Measurements from ENCODE around the gene TYMP.
A peak's percentile ranks its signal among the peaks of the same experiment; 100 is the strongest.
"Not testable (repeated sequence)": the region's sequence is repeated elsewhere in the genome, so short reads cannot be mapped to it uniquely, and the experiment has no call there.

TYMP gene

DNA sequence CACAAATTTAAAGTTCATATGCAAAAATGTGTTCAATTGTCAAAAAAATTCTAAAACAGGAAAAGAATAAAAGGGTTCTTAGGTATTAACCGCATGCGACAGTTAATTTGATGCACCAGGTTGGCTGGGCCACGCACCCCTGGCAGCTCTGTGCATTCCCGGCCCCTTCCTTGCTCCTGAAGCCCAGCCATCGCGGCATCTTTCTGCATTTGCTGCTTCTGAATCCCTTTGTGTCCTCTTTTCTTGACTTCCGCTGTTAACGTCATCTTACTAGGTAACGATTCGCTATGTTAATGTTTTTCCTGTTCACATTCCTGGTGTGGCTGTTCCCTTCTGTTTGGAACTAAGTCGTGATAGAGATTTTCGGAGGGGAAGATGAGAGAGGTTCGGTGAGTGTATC, 8.0 kb upstream of the TYMP start:
- DNase-seq: no peak

DNA sequence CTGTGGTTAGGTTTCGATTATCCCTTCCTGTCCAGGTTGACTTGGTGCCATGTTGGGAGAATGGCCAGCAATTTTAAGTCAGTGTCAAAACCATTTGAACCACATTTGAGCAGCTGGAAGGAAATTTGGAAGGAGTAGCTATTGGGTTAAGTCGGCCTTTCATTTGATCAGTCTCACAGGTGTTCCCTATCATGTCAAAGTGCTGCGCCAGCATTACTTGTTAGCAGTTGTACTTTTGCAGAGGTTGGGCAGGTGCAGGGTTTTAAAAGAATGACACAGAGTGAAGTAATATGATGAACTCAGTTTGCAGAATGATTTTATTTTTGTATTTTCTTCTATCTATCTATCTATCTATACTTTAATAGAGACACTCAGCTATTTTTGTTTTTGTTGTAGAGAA, 6.4 kb upstream of the TYMP start:
- no peak for DNase-seq

DNA sequence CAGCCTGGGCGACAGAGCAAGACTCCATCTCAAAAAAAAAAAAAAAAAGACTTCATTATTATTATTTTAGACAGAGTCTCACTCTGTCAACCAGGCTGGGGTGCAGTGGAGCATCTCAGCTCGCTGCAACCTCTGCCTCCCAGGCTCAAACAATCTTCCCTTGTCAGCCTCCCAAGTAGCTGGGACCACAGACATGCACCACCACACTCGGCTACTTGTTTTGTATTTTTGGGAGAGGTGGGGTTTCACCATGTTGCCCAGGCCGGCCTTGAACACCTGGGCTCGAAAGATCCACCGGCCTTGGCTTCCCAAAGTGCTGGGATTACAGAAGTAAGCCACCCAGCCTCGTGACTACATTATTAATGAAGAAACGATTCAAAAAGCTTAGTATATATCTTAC, 5.3 kb upstream of the TYMP start:
- DNase-seq: no peak

DNA sequence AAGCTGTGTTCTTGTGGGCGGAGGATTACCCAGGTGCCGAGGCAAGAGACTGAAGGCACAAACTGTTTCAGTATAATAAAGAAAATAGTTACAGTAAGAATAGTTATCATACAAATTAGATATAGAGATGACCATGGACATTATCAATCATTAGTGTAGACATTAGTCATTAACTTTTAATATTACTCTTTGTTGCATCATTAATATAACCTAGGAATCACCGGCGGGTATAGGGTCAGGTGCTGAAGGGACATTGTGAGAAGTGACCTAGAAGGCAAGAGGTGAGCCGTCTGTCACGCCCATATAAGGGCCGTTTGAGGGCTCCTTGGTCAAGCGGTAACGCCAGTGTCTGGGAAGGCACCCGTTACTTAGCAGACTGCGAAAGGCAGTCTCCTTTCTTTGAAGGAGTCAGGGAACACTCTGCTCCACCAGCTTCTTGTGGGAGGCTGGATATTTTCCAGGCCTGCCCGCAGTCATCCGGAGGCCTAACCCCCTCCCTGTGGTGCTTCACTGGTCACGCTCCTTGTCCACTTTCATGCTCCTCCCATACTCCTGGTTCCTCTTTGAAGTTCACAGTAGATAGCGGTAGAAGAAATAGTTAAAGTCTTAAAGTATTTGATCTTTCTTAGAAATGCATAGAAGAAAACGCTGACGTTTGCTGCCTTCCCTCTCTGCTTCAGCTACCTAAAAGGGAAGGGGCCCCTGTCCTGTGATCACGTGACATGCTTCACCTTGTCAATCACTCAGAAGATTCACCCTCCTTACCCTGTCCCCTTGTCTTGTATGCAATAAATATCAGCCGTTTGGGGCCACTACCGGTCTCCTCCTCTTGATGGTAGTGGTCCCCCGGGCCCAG, 4.3 kb upstream of the TYMP start:
- not testable (repeated sequence) for DNase-seq

DNA sequence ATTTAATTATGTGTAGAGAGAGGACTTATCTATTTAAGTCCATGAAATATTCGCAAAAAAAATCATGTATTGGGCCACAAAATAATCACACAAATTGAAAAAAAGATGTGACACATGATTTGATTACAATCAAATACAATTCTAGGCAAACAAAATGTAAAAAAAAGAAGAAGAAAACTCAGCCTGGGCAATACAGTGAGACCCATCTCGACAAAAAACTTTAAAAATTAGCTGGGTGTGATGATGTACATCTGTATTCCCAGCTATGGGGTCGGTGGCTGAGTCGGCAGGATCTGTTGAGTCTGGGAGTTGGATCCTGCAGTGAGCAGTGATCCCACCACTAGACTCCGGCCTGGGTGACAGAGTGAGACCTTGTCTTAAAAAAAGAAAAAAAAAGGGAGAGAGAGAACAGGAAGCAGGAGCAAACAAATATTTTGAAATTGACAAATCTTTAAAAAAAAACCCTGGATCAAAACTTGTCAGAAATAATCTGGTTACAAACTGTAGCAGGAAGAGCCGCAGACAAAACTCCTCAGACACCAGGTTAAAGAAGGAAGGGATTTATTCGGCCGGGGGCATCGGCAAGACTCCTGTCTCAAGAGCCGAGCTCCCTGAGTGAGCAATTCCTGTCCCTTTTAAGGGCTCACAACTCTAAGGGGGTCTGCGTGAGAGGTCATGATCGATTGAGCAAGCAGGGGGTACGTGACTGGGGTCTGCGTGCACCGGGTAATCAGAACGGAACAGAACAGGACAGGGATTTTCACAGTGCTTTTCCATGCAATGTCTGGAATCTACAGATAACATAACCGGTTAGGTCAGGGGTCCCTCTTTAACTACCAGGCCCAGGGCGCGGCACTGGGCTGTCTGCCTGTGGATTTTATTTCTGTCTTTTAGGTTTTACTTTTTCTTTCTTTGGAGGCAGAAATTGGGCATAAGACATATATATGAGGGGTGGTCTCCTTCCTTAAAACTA, 3.3 kb upstream of the TYMP start:
- DNase-seq: no peak

DNA sequence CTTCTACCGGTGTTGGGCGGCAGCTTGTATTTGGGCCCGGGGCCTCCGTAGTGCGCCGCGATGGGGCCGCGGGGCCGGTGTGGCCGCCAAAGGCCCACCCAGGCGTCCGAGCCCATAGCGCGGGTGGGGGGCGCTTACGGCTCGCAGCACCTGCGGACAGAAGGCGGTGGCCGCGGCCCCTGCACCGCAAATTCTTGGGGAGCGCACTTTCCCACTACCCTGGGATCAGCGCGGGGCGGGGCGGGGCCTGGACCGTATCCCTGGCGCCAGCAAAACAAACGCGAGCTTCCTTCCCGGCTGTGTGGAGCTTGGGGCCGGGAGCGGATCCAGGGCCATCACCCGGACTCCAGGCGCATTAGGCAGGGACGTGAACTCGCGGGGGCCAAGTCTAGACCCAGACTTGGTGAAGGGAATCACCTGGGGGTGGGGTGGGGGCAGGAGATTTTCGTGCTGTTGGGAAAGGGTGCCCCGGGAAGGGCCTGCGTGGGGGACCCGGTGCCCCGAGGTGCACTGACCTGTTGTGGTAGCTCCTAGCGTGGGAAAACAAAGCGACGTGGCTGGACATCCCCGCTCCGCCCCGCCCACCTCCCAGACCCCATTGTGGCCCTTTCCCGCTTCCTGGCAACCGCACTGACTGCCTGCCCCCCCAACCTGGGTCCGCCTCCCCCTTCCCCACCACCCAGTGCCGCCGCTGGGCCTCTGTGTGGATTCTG, 2.3 kb upstream of the TYMP start:
- no peak for DNase-seq

DNA sequence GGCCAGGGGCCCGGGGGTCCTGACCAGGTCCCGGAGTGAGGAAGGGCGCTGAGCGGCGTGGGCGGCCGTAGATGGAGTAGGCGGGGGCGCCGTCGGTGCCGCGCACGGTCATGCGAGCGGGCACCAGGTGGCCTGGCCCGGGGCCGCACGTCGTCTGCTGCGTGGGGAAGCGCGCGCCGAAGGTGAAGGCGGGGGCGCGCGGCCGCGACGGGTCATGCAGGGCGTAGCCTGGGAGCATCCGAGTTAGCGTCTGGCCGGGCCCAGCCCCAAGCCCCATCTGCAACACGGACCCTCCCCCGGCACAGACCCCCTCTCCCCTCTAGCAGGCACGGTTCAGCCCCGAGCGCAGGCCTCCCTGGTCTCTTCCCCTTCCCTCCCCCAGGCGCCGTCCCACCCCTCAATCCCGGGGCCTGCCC, 1.7 kb upstream of the TYMP start:
- no peak for DNase-seq

DNA sequence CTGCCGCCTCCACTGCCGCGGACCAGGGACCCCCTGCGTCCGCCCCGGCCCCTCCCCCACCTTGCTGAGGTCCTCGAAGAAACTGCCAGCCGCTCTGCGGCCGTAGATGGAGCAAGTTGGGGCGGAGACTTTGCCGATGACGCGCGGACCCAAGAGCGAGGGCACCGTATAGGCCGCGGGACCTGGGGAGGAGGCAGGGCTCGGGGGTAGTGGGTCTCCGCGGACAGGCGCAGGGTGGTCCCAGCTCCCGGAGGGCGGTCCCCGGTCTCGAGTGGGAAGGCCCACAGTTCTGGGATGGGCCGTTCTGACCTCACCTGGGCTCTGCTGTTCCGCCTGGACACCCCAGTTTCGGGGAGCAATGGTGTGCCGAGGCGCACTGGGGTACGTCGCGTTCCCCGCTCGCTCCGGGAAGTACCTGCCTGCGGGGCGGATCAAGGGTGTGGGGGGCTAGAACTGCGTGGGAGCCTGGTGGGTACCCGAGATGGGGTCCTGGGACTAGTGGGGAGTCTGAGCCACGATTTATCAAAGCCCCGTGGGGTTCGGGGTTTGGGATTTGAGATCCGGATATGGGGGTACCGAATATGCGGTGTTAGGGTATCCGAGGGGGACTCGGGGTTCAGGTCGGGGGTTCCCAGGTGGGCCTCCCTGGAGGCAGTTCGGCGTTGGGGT, 1.2 kb upstream of the TYMP start:
- peak; percentile 17 for DNase-seq

DNA sequence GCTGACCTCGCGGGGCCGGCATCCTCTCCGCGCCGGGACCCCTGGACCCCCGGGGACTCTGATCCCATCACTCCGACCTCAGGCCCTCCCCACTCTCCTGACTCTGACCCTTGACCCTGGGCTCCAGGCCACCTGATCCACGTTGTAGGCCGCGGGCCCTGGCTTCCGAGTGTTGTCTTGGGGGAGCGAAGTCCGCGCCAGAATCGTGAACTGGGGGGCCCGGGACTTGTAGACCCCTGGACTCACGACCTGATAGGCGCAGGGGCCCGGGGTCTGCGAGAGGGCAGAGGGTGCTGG, 716 bp upstream of the TYMP start:
- no peak for DNase-seq

DNA sequence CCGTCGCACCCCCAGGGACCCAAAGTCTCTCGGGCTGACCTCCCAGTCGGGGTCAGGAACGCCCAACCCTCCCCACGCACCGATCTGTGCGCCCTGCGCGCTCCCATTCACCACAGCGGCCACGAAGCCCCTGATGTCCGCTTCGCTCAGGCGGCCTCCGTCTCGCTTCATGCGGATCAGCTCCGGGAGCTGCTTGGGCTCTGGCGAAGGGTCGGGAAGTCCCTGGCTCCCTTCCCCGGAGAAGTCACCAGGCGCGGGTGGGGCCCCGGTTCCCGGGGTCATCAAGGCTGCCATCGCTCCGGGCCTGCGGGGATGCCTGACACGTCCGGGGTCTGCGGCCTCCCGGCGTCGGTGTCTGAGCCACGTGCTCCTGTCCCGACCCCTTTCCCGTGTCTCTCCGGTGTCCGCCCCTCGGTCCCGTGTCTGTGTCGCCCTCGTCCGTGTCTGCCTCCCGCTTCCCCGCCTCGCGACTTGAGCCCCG, 356 bp downstream of the TYMP start:
- no peak for DNase-seq

DNA sequence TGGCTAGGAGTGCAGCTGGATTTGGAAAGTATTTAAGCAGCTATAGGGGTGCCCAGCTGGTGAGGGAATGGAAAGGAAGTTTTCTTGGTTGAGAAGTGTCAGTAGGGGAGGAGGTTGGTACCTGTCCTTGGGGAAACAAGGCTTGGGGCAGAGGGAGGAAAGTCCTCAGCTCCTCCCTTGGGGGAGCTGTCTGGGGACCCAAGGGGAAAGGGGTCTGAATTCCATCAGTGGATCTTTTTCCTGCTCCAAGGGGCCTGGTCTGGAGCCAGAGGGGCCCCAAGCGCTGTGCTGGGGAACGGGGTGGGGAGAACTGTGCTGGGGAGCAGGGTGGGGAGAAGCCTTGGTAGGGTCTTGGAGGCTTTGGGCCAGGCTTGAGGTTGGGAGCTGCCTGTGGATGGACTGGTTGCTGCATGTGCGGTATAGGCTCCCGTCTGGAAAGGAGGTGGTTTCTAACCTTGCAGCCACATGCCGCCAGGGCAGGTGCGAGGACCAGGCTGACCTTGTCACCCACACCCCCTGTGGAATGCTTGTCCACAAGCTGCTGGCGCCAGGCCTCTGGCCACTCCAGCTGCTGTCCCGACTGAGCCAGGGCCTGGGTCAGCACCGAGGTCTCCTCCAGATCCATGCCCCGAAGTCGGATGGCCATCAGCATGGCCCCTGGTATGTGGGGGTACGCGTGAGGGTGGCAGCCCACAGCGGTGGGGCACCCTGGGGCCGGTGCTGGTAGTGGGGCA, 963 bp downstream of the TYMP start:
- DNase-seq: no peak

DNA sequence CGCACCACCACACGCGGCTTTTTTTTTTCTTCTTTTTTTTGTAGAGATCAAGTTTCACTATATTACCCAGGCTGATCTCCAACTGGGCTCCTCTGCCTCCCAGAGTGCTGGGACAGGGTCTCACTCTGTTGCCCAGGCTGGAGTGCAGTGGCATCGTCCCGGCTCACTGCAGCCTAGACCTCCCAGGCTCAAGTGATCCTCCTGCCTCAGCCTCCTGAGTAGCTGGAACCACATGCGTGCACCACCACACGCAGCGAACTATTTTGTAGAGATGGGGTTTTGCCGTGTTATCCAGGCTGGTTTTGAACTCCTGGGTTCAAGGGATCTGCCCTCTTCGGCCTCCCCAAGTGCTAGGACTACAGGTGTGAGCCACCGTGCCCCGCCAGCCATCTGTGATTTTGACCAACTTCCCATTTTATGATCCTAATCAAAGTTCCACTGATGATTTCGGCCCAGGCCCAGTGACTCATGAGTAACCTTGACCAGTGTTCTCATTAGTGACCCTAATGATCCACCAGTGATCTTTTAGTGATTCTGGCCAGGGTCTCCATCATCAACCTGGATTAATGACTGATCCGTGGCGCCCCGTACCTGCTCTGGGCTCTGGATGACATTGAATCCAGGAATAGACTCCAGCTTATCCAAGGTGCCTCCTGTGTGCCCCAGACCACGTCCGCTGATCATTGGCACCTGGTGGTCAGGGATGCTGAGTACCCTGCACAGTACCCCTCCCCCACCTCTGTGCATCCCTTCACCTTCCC, 1.7 kb downstream of the TYMP start:
- no peak for DNase-seq

DNA sequence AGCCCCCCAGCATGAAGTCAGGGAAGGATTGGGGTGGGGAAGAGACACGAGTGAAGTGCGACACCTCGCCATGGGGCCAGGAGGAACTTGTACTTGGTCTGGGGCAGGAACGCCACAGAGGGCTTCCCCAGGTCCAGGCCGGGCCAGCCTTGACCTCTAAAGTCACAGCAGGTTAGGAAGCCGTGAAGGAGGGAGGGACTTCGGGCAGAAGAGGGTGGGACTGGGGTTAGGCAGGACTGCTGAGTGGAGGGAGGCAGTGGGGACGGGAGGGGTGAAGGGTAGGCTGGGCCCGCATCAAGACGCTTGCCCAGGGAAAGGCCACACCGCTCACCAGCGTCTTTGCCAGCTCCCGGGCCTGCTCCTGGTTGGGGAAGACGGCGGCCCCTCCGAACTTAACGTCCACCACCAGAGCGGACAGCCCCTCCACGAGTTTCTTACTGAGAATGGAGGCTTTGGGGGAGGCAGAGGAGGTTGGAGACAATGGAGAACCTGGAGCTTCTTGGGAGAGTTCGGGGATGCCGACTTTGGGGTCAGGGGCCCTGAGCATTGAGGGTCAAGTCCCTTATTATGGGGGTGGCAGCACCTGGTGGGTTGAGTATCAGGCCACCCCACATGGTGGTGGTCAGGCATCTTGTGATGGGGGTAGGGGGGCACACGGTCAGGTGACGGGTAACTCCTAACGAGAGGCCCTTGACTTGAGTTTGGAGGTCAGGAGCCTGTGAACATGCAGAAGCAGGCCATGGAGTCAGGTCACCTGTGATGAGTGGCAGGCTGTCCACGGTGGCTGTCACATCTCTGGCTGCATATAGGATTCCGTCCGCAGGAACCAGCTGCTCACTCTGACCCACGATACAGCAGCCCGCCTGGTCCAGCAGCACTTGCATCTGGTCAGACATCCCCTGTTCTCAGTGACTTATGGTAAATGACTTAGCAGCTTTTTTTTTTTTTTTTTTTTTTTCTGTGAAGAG, 2.7 kb downstream of the TYMP start:
- no peak for DNase-seq

DNA sequence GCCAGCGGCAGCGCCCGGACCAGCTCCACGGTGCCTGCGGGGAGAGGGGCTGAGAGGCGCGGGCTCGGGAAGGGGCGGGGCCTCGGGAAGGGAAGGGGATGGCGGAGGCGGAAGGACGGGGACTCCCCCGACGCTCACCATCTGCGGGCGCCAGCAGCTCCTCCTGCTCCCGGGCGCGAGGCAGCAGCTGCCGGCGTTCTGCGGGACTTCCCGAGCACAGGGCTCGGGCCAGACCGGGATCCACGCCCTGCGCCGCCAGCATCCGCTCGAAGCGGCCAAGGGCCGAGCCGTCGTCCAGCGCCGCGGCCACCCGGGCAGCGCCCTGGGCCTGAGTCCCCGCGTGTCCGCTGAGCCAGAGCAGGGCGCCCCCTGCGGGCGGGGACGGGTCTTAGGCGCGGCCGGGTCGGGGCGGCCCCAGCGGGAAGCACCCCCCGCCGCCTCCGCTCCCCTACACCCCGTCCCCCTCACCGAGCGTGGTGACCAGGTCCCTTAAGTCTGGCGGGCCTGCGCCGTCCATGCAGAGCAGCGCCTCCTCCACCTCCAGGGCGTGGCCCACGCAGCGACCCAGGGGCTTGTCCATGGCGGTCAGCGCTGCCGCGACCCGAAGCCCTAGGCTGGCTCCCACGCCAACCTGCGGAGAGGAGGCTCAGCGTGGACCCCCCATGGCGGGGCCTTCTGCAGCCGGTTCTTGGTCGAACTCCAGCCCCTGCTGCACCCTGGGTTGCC, 3.5 kb downstream of the TYMP start:
- no peak for DNase-seq

DNA sequence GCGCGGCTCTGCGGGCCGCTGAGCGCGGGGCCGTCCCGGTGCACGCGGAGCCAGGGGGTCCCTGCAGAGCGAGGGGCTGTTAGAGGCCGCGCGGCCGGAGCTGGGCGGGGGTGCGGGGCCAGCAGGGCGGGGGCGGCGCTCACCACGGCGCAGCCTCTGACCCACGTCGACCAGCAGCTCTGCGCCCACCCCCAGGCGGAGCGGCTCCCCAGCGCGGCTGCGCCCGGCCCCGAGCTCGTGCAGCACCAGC, 4.0 kb downstream of the TYMP start:
- DNase-seq: no peak

DNA sequence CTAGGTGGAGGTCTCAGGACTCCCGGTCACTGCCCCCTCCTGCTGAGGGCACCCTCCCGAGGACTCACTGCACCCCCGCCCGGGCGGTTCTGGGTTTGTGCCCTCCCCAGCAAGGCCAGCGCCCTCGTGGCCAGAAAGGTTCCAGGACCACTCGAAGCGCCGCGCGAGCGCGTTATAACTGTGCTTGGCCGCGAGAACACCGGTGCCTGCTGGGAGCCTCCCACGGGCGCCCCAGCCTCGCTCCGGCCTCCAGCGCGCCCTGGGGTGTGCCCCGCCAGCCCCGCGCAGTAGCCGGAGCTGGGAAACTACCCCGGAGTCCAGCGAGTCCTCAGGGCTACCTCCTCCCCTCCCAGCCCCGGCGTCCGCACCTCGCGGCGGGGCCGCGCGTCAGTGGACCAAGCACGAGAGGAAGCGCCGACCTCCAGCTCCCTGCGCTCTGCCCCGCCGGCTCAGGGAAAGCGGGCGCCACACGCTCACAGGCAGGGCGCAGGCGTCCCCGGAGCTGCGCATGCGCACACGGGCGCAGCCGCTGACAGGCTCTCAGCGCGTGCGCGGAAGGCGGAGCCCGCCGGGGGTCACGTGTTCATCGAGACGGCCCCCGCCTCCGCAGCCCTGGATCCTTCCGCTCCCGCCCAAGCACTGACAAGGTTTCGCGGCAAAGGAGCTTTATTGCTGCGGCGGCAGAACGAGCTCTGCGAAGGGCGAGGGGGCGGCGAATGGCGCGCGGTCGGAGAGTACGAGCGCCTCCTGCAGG, 4.5 kb downstream of the TYMP start, which contains the start of gene SCO2:
Gene SCO2, minus strand, starts transcription at position 495 of the 754 bp plus-strand sequence. CDS start 1,187 bp downstream, outside the sequence.
- peak; percentile 77 for DNase-seq

DNA sequence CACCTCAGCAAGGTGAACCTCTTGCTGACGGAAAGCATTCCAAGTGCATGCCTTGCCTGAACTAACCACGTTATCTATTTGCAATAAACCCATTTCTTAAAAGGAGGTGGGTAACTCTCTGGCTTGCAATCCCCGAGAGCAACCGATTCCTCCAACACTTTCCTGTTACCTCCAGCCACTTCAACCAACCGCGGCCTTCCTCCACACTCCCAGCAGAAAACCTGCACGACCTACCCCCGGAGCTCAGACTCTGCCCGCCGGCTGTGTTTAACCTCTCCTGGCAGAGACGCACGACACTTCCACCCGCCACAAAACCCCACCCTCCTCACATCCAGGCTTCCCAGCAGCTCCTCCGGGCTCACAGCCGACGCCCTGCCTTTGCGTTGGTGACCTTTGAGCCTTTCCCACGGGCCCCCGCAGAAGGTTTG, 5.1 kb downstream of the TYMP start:
- DNase-seq: no peak

DNA sequence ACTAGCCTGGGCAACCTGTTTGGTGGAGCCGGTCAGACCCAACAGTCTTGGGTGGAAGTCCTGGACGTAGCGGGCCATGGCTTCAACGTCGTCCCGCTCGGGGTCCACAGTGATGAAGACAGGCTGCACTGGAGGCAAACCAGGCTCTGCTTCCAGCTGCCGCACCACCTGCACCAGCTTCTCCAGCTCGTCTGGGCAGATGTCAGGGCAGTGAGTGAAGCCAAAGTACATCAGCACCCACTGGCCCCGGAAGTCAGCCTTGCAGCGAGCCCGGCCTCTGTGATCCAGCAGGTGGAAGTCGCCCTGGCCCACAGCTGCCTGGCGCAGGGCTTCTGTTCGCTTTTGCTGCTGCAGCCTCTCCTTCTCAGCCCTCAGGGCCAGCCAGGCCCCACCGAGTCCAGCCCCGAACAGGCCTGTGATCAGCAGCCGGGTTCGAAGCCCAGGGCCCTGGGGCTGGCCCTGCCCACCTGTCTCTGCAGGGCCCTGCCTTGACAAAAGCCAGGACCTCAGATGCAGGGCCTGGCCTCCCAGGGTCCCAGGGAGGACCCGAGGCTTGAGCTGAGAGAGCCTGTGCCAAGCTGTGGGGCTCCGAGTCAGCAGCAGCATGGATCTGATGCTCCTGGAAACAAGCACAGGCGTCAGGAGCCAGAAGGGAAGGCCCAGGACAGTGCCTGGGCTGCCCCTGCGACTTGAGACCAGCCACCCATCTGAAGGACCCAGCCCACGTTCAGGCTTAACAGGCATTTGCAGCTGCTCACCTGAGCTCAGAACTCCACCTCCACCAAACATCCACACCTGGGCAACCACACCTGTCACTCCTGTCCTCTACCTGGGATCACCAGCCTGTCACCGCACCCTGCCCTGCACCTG, 5.8 kb downstream of the TYMP start:
- DNase-seq: no peak
